NCI-H748 (cell line): ENCODE results near the gene HIF1A.
"Not testable (repeated sequence)": the region's sequence is repeated elsewhere in the genome, so short reads cannot be mapped to it uniquely, and the experiment has no call there.

ENCODE experiments used
- DNase-seq: peaks from one replicate; lab custom pipeline; 2025; ENCODE audit not compliant: unreplicated experiment; lab: John Stamatoyannopoulos, UW

Gene HIF1A

DNA sequence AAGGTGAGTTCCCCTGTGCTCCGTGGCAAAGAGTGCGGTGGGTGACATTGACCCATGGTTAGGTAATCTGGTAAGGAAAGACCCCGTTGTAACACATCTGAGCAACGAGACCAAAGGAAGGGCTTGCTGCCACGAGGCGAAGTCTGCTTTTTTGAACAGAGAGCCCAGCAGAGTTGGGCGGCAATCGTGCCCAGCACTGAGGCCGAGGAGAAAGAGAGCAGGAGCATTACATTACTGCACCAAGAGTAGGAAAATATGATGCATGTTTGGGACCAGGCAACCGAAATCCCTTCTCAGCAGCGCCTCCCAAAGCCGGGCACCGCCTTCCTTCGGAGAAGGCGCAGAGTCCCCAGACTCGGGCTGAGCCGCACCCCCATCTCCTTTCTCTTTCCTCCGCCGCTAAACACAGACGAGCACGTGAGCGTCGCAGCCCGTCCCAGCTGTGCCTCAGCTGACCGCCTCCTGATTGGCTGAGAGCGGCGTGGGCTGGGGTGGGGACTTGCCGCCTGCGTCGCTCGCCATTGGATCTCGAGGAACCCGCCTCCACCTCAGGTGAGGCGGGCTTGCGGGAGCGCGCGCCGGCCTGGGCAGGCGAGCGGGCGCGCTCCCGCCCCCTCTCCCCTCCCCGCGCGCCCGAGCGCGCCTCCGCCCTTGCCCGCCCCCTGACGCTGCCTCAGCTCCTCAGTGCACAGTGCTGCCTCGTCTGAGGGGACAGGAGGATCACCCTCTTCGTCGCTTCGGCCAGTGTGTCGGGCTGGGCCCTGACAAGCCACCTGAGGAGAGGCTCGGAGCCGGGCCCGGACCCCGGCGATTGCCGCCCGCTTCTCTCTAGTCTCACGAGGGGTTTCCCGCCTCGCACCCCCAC lies at the start of gene HIF1A:
Gene HIF1A, plus strand, starts transcription at position 684 of the 865 bp plus-strand sequence. CDS start 292 bp downstream, outside the sequence.
- peak; percentile 99 for DNase-seq

DNA sequence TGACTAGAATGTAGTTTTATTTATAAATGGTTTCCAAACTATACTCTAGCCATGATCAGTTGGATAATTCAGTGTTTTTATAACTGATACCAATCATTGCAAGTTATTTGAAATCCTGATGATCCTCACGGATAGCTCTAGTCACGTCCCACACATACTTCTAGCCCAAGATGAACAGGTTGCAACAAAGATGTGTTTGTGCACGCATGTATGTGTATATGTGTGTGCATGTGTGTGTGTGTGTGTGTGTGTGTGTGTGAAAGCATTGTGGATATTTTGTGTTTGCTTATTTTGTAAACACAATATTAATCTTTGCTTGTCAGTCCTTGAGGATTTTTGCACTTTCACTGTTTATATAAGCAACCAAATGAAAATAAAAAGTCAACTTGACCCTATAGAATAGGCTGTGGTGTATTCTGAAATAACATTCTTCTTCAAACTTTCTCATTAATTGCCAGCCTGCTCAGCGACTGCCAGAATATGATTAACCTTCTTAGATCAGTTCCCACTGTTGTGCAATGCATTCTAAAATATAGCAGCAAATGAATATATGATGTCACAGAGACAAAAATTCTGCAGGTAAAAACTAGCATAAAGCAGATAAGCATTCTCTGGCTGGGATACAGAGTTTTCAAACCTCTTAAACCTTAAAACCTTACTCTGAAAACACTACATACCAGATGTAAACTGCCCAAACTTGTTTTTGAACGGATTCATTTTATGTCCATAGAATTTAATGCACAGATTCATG lies 48.8 kb upstream of the HIF1A start:
- no peak for DNase-seq

DNA sequence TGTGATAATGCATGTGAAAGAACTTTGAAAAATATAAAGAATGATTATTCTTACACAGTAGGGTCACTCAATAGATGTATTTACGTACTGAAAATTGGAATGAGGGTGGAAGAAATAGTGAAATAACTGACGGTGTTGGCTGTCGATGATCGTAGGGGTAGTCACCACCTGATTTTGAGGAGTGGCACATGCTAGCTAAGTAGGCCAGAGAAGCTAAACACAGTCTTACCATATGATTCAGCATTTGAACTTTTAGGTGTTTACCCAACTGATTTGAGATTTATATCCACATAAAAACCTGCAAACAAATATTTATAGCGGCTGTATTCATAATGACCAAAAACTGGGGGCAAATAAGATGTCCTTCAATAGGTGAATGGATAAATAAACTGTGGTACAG lies 47.6 kb upstream of the HIF1A start:
- no peak for DNase-seq

DNA sequence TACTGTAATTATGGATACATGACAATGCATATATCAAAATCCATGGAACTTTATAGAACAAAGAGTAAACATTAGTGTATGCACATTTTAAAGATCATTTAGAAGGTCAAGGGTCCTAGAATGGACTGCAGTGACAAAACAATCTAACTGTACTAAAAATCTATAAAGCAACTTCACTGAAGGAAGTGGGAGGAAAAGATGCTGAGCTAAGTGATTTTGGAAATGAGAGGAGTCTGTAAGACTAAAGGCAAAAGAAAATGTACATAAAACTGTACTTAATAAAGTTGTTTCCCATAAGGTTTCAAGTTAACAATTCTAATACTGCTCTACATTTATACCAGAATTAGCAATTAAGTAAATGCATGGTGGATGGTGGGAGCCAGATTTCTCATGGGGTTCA lies 46.9 kb upstream of the HIF1A start:
- DNase-seq = no peak

DNA sequence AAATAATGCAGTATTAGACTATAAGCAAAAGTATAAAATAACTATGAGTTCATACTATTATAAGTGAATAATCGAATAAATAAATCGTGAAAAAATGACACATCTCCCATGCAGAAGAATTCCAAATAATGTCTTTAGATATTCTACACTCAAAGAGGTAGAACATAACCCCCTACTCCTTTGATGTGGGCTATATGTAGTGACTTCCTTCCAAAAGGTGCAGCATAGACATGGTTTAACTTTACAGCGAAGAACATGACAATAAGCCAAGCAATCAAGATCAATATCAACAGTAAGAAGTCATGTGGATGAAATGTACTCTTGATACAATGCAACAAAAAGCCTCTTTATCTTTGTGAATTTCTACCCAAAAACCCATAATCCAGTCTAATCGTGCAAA lies 46.0 kb upstream of the HIF1A start:
- no peak for DNase-seq

DNA sequence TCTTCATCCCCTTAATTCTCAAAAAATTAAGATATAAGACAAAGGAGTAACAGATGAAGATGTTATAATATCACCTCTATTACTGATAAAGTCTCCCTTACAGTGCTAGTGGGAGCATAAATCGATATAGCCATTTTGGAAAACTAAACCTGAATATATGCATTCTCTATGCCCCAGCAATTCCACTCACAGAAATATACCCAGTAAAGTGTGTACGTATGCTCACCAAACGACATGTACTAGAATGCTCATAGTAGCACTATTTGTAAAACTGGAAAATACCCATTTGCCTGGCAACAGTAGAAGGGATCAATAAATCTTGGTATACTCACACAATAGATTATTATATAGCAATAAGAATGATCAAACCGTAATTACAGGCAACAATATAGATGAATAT lies 44.0 kb upstream of the HIF1A start:
- no peak for DNase-seq

DNA sequence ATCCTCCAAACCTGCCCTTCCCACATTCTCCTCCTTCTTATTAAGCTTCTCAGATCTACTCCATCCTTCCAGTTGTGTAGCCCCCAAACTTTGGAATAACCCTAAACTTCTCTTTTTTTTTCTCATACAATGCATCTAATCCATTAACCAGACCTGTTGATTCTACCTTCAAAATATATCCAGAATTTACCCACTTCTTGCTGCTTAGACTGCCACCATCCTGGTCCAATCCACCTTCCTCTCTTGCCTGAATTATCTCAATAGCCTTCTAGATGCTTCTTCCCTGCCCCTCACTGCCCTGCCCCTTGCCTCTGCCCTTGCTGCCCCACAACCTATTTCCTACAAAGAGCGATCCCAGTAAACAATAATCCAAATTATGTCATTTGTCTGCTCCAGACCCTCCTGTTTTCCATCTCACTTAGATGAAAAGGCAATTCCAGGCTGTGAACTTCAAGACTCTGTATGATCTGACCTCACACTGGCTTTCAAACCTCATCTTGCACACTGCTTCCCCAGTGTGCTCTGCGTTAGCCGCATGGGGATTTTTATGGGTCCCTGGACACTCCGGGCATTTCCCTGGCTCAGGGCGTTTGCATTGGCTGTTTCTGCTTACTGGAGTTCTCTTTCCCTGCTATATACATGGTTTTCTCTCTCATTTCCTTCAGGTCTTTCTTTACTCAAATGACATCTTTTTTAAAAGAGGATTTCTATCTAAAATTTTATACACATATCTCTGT lies 42.6 kb upstream of the HIF1A start:
- no peak for DNase-seq

DNA sequence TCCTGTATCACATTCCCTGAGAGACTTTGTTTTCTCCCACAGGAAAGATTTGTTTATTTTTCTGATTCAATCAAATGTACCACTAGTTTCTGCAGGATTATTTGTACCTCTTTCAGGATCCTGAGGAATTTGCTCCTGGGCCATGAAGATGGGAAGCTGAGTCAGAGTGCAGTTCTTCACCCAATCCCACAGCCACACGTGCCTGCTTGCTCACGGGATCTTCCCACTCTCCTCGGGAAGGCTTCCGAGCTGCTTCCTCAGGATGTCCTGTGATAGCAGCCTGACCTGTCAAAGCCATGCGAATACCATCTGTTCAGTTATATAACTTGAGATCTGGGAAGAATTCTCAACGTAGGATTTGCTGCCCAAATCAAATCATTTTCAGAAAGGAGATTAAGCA lies 41.8 kb upstream of the HIF1A start:
- no peak for DNase-seq

DNA sequence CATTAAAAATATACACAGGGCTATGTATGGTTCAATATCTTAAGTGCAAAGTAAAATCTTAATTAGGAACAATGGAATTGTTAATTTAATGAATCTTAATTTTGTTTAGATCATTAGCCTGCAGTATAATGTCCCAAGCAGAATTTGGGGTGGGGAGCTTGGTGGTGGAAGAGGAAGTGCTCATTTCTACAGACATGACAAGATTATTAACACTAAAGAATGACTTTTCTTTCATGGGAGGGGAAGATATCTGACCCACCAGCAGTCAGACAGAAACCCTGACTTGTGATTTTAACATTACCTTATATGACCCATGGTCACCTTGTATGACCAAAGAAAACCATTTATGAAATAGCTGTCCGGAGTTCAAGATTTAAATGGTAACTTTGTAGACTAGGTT lies 41.3 kb upstream of the HIF1A start:
- no peak for DNase-seq

DNA sequence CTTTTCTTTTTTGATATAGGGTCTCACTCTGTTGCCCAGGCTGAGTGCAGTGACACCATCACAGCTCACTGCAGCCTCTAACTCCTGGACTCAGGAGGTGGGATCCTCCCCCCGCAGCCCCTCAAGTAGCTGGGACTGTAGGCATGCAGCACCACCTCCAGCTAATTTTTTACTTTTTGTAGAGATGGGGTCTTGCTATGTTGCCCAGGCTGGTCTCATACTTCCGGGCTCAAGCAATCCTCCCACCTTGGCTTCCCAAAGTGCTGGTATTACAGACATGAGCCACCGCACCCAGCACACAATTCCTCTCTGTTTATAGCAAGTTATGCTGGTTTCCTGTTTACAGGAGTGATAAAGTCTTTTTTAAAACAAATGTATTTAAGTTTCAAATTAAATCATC lies 39.5 kb upstream of the HIF1A start:
- DNase-seq = no peak

DNA sequence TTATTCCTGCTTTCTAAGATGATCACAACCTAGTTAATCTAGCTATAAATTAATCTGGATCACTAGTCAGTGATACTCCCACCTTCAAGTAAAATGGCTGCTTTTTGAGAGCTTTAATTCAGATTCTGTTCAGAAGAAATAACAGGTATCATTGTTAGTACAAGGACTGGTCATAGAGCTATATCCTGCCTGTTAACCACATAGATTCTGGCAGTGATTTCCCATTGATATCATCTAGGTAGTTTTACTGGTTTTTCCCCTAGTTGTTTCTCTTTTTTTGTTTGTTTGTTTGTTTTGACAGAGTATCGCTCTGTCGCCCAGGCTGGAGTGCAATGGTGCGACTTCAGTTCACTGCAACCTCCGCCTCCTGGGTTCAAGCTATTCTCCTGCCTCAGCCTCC lies 39.0 kb upstream of the HIF1A start:
- no peak for DNase-seq

DNA sequence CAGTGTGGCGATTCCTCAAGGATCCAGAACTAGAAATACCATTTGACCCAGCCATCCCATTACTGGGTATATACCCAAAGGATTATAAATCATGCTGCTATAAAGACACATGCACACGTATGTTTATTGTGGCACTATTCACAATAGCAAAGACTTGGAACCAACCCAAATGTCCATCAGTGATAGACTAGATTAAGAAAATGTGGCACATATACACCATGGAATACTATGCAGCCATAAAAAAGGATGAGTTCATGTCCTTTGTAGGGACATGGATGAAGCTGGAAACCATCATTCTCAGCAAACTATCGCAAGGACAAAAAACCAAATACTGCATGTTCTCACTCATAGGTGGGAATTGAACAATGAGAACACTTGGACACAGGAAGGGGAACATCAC lies 37.2 kb upstream of the HIF1A start:
- not testable (repeated sequence) for DNase-seq

DNA sequence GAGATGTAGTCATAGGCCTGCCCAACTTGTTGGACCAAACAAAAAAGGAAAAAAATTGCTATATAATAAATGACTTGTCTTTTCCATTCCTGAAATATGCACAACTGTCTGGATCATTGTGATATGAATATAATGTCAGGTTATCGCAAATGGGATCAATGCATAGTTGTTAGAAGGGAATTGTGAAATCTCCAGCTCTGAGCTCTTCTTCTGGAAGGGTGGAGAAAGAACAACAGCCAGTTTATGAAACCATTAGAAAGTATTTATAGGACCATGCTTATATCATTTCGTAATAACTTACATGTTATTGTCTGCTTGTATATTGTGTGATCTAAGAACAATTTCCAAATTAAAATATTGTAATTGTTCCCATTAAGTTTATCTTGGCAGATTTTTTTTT lies 35.7 kb upstream of the HIF1A start:
- DNase-seq = no peak

DNA sequence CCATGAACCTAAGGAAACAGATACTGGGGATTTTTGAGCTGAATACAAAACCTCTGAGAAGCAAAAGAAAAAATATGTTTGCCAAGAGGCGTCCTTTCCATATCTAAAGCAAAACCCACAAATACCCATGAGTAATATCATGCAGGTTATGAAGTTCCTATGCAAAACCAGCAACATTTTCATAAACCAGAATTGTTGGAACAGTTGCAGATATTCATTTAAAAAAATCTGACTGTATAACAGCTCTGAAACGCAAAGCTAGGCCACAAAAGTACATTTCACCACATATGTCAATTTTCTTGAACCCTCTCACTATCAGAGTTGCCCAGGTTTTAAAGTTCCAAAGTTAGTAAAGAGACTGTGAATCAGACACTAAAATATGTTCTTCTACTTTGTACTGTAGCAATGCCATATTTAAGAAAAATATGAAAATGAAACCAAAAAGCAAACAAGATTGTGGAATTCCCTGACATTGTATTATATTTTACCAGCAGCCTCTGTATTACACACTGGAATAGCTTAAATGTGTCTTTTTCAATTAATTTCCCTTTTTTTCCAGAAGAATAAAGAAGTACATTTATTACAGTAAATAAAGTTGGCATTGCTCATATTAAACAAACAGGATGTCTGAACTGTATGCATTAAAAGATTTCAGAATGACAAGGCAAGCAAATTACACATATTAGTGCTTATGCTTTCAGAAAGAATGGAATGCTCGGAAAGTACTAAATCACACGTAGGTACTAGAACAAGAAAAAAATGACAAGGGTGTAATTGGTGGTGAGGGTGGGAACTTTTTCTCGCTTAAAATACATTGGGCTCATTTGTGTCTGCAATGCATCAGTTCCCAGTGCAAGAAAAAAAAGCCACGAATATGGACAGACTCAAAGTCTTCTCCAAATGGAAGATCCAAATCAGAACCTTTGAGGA lies 33.6 kb upstream of the HIF1A start:
- DNase-seq = no peak

DNA sequence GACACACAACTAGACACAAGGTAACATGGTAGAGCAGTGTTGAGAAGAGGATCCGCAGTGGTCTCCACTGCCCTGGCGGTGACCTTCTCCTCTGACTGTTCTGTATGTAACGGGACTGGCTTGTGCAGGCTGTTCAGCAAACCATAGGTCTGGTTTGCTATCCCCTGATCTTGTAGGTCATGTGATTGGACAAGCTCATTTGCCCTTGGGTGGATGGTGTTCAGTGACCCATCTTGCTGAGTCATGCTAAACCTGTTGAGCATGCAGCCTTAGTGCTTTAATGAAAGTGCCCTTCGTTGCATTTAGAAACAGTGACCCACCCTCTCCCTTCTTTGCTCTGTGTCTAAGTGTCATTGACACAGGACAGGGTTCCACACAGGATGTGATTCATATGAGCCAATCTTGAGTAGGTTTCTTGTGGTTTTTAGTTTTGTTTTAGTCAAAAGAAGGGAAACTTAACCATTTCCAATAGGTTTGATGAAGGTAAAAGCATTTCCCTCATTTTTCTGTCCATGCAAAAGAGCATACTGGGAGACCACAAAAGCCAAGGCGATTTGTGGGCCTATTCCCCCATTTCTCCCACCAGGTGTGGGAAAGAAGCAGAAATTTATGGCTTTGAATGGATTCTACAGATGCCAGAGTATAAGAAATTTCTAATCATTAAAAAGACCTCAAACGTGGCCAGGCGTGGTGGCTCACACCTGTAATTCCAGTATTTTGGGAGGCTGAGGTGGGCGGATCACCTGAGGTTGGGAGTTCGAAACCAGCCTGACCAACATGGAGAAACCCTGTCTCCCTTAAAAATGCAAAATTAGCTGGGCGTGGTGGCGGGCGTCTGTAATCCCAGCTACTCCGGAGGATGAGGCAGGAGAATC lies 32.6 kb upstream of the HIF1A start:
- peak; percentile 35 for DNase-seq

DNA sequence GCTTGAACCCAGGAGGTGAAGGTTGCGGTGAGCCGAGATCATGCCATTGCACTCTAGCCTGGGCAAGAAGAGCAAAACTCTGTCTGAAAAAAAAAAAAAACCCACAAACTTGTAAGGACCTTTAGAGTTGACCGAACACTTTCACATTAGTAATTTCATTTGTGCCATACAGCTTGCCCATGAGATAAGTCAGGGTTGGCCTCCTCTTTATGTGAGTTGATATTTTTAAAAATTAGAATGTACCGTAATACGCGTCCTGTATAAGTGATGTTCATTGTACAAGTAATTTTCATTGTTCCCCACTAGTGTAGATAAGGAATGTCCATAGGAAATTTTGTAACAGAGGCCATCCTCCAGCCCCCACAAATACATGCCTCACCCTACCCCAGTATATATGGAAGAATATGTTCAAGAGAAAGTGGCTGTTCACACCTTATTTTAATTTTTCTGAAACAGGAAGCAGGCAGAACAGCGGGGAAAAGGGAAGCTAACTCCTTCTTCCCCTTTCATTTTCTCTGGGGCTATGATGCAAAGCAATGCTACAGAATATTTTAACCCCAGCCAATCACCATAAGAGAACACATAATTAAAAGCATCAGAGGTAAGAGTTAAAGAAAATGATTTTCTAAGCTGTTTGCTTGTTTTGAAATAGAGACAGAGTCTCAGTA lies 31.9 kb upstream of the HIF1A start:
- DNase-seq = no peak

DNA sequence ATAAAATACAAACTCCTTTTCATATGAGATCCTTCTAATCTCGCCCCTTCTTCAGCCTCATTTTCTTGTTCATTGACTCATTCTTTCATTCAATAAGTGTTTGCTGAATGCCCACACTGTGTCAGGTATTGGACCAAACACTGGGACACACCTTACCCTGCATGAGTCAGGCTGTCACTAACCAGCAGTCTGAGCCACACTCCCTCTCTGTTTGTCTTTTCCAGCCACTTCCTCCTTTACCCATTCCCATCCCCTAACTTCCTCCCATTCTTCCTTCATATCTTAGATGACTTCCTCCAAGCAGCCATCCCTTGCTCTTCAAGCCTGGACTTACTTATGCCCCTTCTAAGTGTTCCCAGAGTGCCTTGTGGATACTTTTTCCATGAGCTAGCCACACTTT lies 27.0 kb upstream of the HIF1A start:
- no peak for DNase-seq

DNA sequence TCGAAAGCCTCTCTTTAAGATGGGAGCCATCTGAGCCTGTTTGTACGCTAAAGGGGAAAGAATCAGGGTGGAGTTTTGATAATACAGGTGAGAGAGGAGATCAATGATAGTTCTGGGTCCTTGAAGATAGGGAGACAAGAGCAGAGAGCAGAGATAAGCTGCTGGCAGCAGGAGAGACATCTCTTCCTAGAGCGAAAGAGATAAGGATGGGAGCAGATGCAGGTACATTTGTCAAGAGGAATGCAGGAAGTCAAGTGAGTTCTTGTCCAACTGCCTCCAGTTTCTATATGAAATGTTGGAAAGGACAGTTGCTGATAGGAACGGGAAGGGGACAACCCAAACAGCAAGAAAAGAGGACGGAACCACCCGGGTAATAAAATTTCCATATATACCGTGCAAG lies 24.7 kb upstream of the HIF1A start:
- DNase-seq = no peak

DNA sequence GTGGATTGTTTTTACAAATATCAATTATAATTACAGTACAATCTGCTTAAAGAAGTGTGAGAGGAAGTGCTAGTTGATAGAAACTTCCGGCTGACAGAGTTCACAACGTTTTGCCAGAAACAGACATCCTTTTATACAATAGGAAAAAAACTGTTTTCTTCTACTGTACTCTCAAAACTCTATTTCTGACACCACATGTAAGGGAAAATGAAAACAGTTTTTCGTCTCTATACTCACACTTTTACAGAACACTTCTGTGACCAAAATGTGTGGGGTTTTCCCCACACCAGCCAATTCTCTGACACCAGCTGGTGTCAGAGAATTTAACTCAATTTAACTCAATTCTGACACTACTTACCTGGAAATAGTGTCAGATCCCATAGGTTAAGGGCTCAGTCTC lies 24.2 kb upstream of the HIF1A start:
- DNase-seq = no peak
